HG02623 (cell line): ENCODE results near the gene NELL1.

Source experiments
- ATAC-seq: cut with Tn5 transposase; IDR thresholded peaks from one replicate; pipeline ENCODE4 v1.9.1; 2021; ENCODE audit warnings: moderate library complexity; ENCODE audit not compliant: unreplicated experiment

Gene NELL1

GRCh38 chr11:21622995-21623394 lies 953.6 kb downstream of the NELL1 start:
- ATAC-seq = no peak
